NCI-H524 (cell line): ENCODE results near the gene SEC24B.
A peak's percentile ranks its signal among the peaks of the same experiment; 100 is the strongest.

Experiments used
- DNase-seq, 2 experiments: peaks; one replicate each; lab custom pipeline; 2025; lab: John Stamatoyannopoulos, UW

SEC24B gene

GRCh38 chr4:109433205-109434006 lies at the start of gene SEC24B:
Gene SEC24B (plus strand): TSS chr4:109433815. CDS start chr4:109433870, 55 bp downstream.
- peak in 1 of 2 experiments; percentile 56 for DNase-seq

GRCh38 chr4:109383823-109384222 lies 49.8 kb upstream of the SEC24B start:
- DNase-seq, result peak in 1 of 2 experiments; percentile 4

GRCh38 chr4:109385260-109385659 lies 48.4 kb upstream of the SEC24B start:
- DNase-seq, result no peak

- DNase-seq, result peak; percentile 2 to 20
Measured at GRCh38 chr4:109389369-109390114, 44.1 kb upstream of the SEC24B start.

GRCh38 chr4:109390115-109390768 lies 43.4 kb upstream of the SEC24B start:
- no peak for DNase-seq

GRCh38 chr4:109395694-109396093 lies 37.9 kb upstream of the SEC24B start:
- no peak for DNase-seq

GRCh38 chr4:109398928-109399327 lies 34.7 kb upstream of the SEC24B start:
- DNase-seq, result no peak

GRCh38 chr4:109406337-109406931 lies 27.2 kb upstream of the SEC24B start:
- DNase-seq, result peak in 1 of 2 experiments; percentile 46

GRCh38 chr4:109407027-109407737 lies 26.4 kb upstream of the SEC24B start:
- no peak for DNase-seq

- DNase-seq, result no peak
Measured at GRCh38 chr4:109408711-109409110, 24.9 kb upstream of the SEC24B start.

- no peak for DNase-seq
Measured at GRCh38 chr4:109410226-109410625, 23.4 kb upstream of the SEC24B start.

GRCh38 chr4:109410776-109411175 lies 22.8 kb upstream of the SEC24B start:
- no peak for DNase-seq

- DNase-seq, result peak in 1 of 2 experiments; percentile 27
Measured at GRCh38 chr4:109411964-109412363, 21.7 kb upstream of the SEC24B start.

- no peak for DNase-seq
Measured at GRCh38 chr4:109412776-109413175, 20.8 kb upstream of the SEC24B start.

- DNase-seq, result no peak
Measured at GRCh38 chr4:109414938-109415337, 18.7 kb upstream of the SEC24B start.

- no peak for DNase-seq
Measured at GRCh38 chr4:109418588-109418987, 15.0 kb upstream of the SEC24B start.

GRCh38 chr4:109419679-109420078 lies 13.9 kb upstream of the SEC24B start:
- no peak for DNase-seq

GRCh38 chr4:109424093-109424841 lies 9.3 kb upstream of the SEC24B start:
- no peak for DNase-seq

GRCh38 chr4:109425405-109425804 lies 8.2 kb upstream of the SEC24B start:
- DNase-seq, result no peak

GRCh38 chr4:109429545-109429944 lies 4.1 kb upstream of the SEC24B start:
- no peak for DNase-seq

- no peak for DNase-seq
Measured at GRCh38 chr4:109432203-109432602, 1.4 kb upstream of the SEC24B start.
